K562 (cell line): ENCODE data around the gene PPT1. TPM values are rescaled to one million over a fixed set of nuclear protein-coding genes. Genes with fewer than 3 reads are reported as not detected.

Experiments used
- CHAMP1 ChIP-seq: fragments of 450-650 bp; IDR thresholded peaks from 2 replicates; pipeline ENCODE4 v1.6.1; 2016; ENCODE audit warnings: mild to moderate bottlenecking
- CHD4 ChIP-seq: fragments of 200-600 bp; sonication (generic); IDR thresholded peaks from 3 replicates; pipeline ENCODE4 v1.6.1; 2012; ENCODE audit warnings: low read depth, mild to moderate bottlenecking, mixed read lengths, low read length, inconsistent platforms; ENCODE audit not compliant: insufficient read depth, insufficient replicate concordance, poor library complexity, severe bottlenecking
- EGR1 ChIP-seq: fragments of 450-650 bp; conservative IDR thresholded peaks from 2 replicates; pipeline ENCODE4 v1.6.1; 2017; ENCODE audit warnings: mild to moderate bottlenecking
- FOXP1 ChIP-seq: sonication (generic); formaldehyde crosslinking; IDR thresholded peaks from 2 replicates; pipeline ENCODE4 v1.8.0; 2022; ENCODE audit warnings: mild to moderate bottlenecking, missing genetic modification reagents
- GATA2 ChIP-seq: sonication (generic); formaldehyde crosslinking; IDR thresholded peaks from 2 replicates; pipeline ENCODE4 v1.4.0; 2020; ENCODE audit warnings: mild to moderate bottlenecking, missing genetic modification reagents
- HNRNPUL1 ChIP-seq: fragments of 200-400 bp; formaldehyde crosslinking; IDR thresholded peaks from 2 replicates; pipeline ENCODE4 v1.6.1; 2017; ENCODE audit warnings: low read length
- KHSRP ChIP-seq: fragments of 450-650 bp; IDR thresholded peaks from 2 replicates; pipeline ENCODE4 v1.6.1; 2017
- NEUROD1 ChIP-seq: fragments of 150-350 bp; IDR thresholded peaks from 2 replicates; pipeline ENCODE4 v1.6.1; 2014; ENCODE audit warnings: borderline replicate concordance, low read length, low read depth; ENCODE audit not compliant: partially characterized antibody
- PCBP1 ChIP-seq: fragments of 200-400 bp; formaldehyde crosslinking; IDR thresholded peaks from 2 replicates; pipeline ENCODE4 v1.6.1; 2018; ENCODE audit warnings: mild to moderate bottlenecking, low read depth, low read length; ENCODE audit not compliant: poor library complexity, severe bottlenecking
- PCBP2 ChIP-seq: fragments of 200-400 bp; formaldehyde crosslinking; IDR thresholded peaks from 2 replicates; pipeline ENCODE4 v1.6.1; 2018; ENCODE audit warnings: low read length, low read depth, mild to moderate bottlenecking, moderate library complexity; ENCODE audit not compliant: poor library complexity, severe bottlenecking
- RBFOX2 ChIP-seq: fragments of 200-400 bp; formaldehyde crosslinking; IDR thresholded peaks from 2 replicates; pipeline ENCODE4 v1.6.1; 2017; ENCODE audit warnings: low read depth, mild to moderate bottlenecking, low read length, moderate library complexity
- RBM22 ChIP-seq: fragments of 200-400 bp; formaldehyde crosslinking; IDR thresholded peaks from 2 replicates; pipeline ENCODE4 v1.6.1; 2018; ENCODE audit warnings: low read length, low read depth; ENCODE audit not compliant: poor library complexity, severe bottlenecking
- RBM34 ChIP-seq: fragments of 200-400 bp; formaldehyde crosslinking; IDR thresholded peaks from 2 replicates; pipeline ENCODE4 v1.6.1; 2018; ENCODE audit warnings: low read length, borderline replicate concordance; ENCODE audit not compliant: insufficient read depth
- SLC30A9 ChIP-seq: fragments of 250-450 bp; sonication (Bioruptor Pico); IDR thresholded peaks from 2 replicates; pipeline ENCODE4 v1.8.0; 2022; ENCODE audit warnings: mild to moderate bottlenecking, moderate library complexity
- SP1 ChIP-seq: sonication (generic); formaldehyde crosslinking; IDR thresholded peaks from 2 replicates; pipeline ENCODE4 v1.8.1; 2022; ENCODE audit warnings: mild to moderate bottlenecking, missing genetic modification reagents
- SRF ChIP-seq, 2 experiments: fragments of 250-450, 450-650 bp in 1 of 2; sonication (Bioruptor Pico) in 1 of 2; sonication (generic) in 1 of 2; formaldehyde crosslinking; IDR thresholded peaks; 2 replicates each; pipeline versions ENCODE4 v1.5.0 to v1.5.1; 2020 to 2022; ENCODE audit warnings: mild to moderate bottlenecking in 1 of 2, missing genetic modification reagents in 1 of 2
- SRSF9 ChIP-seq: fragments of 200-400 bp; formaldehyde crosslinking; IDR thresholded peaks from 2 replicates; pipeline ENCODE4 v1.6.1; 2017; ENCODE audit warnings: low read depth, low read length, borderline replicate concordance
- TOE1 ChIP-seq, 2 experiments: fragments of 450-650 bp in 1 of 2; sonication (generic) in 1 of 2; formaldehyde crosslinking in 1 of 2; IDR thresholded peaks; 2 replicates each; pipeline versions ENCODE4 v1.7.1 to v1.8.0; 2016 to 2022; ENCODE audit warnings: borderline replicate concordance in 2 of 2, mild to moderate bottlenecking in 2 of 2, antibody characterized with exemption in 1 of 2, inconsistent platforms in 1 of 2, low read depth in 1 of 2, missing genetic modification reagents in 1 of 2, moderate library complexity in 1 of 2
- ZBED1 ChIP-seq: IDR thresholded peaks from 2 replicates; pipeline ENCODE4 v1.6.1; 2014
- ZC3H4 ChIP-seq: sonication (generic); formaldehyde crosslinking; IDR thresholded peaks from 2 replicates; pipeline ENCODE4 v1.9.0; 2021; ENCODE audit warnings: missing genetic modification reagents, borderline replicate concordance
- ZKSCAN1 ChIP-seq: fragments of 150-350 bp; IDR thresholded peaks from 2 replicates; pipeline ENCODE4 v1.6.1; 2016; ENCODE audit warnings: low read depth, low read length
- ZNF77 ChIP-seq: fragments of 250-450 bp; sonication (Bioruptor Pico); IDR thresholded peaks from 2 replicates; pipeline ENCODE4 v1.5.0; 2020
- polyA plus RNA-seq, 8 experiments: library from polyadenylated mRNA; depleted of rRNA in 4 of 8; stranded (reverse) in 5 of 8; unstranded in 3 of 8; fragments of >200 nt; fragmentation: Nextera tagmentation in 2 of 8; fragmentation: Illumina TruSeq in 1 of 8; extraction: Ambion mirVana in 2 of 8; extraction: Trizol in 1 of 8; gene quantifications; 2 replicates each; pipeline versions ENCODE4 v1.2.1 to v1.2.3, GENCODE V29; 2011 to 2014; ENCODE audit warnings: inconsistent platforms in 1 of 8, missing spikeins in 1 of 8
- total RNA-seq, 7 experiments: library from RNA; depleted of rRNA in 6 of 7; stranded (reverse); fragments of >200 nt in 6 of 7; fragmentation: Illumina TruSeq in 2 of 7; extraction: Trizol in 2 of 7; gene quantifications; 2 replicates each; pipeline versions ENCODE4 v1.2.1 to v1.2.3, GENCODE V29; 2011 to 2021; ENCODE audit warnings: low replicate concordance in 1 of 7
- TF ChIP-seq, protein P1 (sequence below): fragments of 450-650 bp; IDR thresholded peaks from 2 replicates; pipeline ENCODE4 v1.6.1; 2016
- TF ChIP-seq, protein P2 (sequence below), 2 experiments: IDR thresholded peaks; 2 replicates each; pipeline ENCODE4 v1.6.1; 2011; ENCODE audit warnings: borderline replicate concordance in 1 of 2, control low read depth in 1 of 2, low read depth in 1 of 2, low read length in 1 of 2, mild to moderate bottlenecking in 1 of 2, mixed read lengths in 1 of 2, moderate library complexity in 1 of 2; ENCODE audit not compliant: insufficient read depth in 1 of 2, insufficient read length in 1 of 2, poor library complexity in 1 of 2, severe bottlenecking in 1 of 2; ENCODE audit errors: extremely low read depth in 1 of 2

The PPT1 gene
- total and polyA plus RNA-seq, 9 of the 15 experiments (the other 6 are each of a cell fraction or from before 2014, with no cell fraction given), result 72.2 to 285 (median 143) TPM

GRCh38 chr1:40059960-40060750 lies 36.9 kb downstream of the PPT1 start (continued):
- no peak for TF ChIP-seq SRF (CRISPR knock-in tag; IDR thresholded peaks at IDR 0.05)
- no peak for TF ChIP-seq PCBP2
- TF ChIP-seq, protein P1, sequence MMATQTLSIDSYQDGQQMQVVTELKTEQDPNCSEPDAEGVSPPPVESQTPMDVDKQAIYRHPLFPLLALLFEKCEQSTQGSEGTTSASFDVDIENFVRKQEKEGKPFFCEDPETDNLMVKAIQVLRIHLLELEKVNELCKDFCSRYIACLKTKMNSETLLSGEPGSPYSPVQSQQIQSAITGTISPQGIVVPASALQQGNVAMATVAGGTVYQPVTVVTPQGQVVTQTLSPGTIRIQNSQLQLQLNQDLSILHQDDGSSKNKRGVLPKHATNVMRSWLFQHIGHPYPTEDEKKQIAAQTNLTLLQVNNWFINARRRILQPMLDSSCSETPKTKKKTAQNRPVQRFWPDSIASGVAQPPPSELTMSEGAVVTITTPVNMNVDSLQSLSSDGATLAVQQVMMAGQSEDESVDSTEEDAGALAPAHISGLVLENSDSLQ, result no peak
- TF ChIP-seq HNRNPUL1, result no peak
- no peak for TF ChIP-seq CHAMP1
- TF ChIP-seq SLC30A9, result no peak
- no peak for TF ChIP-seq ZNF77
- no peak for TF ChIP-seq RBM22
- no peak for TF ChIP-seq NEUROD1
- no peak for TF ChIP-seq RBFOX2
- no peak for TF ChIP-seq SP1
- TF ChIP-seq ZKSCAN1, result no peak
- TF ChIP-seq ZBED1, result no peak
- TF ChIP-seq, protein P2, sequence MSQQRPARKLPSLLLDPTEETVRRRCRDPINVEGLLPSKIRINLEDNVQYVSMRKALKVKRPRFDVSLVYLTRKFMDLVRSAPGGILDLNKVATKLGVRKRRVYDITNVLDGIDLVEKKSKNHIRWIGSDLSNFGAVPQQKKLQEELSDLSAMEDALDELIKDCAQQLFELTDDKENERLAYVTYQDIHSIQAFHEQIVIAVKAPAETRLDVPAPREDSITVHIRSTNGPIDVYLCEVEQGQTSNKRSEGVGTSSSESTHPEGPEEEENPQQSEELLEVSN (IDR thresholded peaks at IDR 0.05; ENCODE audit: borderline replicate concordance in 1 of 2, extremely low read depth in 1 of 2, insufficient read depth in 1 of 2, insufficient read length in 1 of 2, low read depth in 1 of 2, low read length in 1 of 2, poor library complexity in 1 of 2, severe bottlenecking in 1 of 2), result no peak
- no peak for TF ChIP-seq SRSF9
- no peak for TF ChIP-seq FOXP1 (CRISPR knock-in tag)
- no peak for TF ChIP-seq TOE1 (IDR thresholded peaks at IDR 0.05; ENCODE audit: borderline replicate concordance)
- TF ChIP-seq TOE1 (CRISPR knock-in tag; IDR thresholded peaks at IDR 0.05; ENCODE audit: borderline replicate concordance, low read depth), result no peak
- TF ChIP-seq ZC3H4 (CRISPR knock-in tag), result no peak
- no peak for TF ChIP-seq PCBP1
- TF ChIP-seq GATA2 (CRISPR knock-in tag), result no peak; the same call in 1 of the 2 replicates
- no peak for TF ChIP-seq RBM34
- no peak for TF ChIP-seq KHSRP
- no peak for TF ChIP-seq CHD4
- no peak for TF ChIP-seq EGR1
